Embryonic facial prominence (tissue), 1 donor: ENCODE measurements around the gene LRRC8E.
"Not testable (repeated sequence)": the region's sequence is repeated elsewhere in the genome, so short reads cannot be mapped to it uniquely, and the experiment has no call there.

Source experiments
- DNase-seq: peaks from one replicate; pipeline ENCODE4 v3.0.0-alpha.2; 2016; ENCODE audit errors: extremely low spot score

Gene LRRC8E

GRCh38 chr19:7887408-7888144 lies 734 bp upstream of the LRRC8E start:
- no peak for DNase-seq

DNA sequence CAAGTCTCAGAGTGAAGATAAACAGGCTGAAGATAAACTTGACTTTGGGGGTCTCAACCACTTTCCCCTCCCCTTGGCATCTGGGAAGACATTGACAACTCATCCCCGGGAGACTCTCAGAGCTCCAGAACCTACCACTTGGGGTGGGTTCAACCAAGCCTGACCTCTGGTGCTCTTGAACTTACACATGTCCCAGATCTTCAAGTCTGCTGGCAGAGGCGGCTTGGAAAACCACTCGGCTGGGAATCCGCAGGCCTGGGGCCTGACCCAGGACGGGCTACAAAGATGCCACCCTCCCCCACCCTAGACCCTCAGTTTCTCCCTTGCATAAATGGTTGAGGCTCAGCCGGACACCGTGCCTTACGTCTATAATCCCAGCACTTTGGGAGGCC lies 512 bp downstream of the LRRC8E start:
- DNase-seq = no peak

DNA sequence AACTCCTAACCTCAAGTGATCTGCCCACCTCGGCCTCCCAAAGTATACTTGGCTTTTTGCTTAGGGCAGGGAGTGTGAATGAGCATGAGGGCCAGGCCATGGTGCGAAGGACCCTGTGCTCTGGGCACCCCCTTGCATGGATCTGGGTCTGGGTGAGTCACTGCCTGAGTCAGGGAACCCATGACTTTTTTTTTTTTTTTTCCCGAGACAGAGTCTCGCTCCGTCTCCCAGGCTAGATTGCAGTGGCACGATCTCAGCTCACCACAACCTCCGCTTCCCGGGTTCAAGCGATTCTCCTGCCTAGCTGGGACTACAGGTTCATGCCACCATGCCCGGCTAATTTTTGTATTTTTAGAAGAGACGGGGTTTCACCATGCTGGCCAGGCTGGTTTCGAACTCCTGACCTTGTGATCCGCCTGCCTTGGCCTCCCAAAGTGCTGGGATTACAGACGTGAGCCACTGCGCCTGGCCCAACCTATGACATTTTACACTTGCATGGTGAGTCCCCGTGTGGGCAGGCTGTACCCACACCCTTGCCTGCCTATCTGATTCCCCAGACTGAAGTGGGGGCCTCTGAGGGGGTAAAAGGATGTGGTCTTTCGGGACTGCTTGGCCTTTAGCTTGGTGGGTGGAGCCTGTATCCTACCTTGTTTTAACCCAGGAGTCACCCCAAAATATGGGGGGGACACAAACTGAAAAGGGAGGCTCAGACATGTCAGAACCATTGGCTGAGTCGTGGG lies 5.2 kb downstream of the LRRC8E start:
- not testable (repeated sequence) for DNase-seq

GRCh38 chr19:7894612-7895309 lies 6.5 kb downstream of the LRRC8E start:
- no peak for DNase-seq

DNA sequence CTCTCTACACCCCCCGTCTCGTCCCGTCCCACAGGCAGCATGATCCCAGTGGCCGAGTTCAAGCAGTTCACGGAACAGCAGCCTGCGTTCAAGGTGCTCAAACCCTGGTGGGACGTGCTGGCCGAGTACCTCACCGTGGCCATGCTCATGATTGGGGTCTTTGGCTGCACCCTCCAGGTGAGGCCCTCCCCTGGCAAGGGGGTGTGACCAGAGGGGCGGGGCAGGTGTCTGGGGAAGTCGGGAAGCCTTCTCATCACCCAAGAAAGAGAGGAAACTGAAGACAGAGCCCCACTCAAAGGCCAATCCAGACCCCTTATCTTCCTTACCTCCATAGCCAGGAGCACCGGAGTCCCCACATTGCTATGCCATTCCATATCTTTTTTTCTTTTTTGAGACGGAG lies 7.3 kb downstream of the LRRC8E start:
- DNase-seq = no peak

GRCh38 chr19:7897292-7897691 lies 9.0 kb downstream of the LRRC8E start:
- DNase-seq = no peak

GRCh38 chr19:7898967-7899366 lies 10.7 kb downstream of the LRRC8E start:
- no peak for DNase-seq

- no peak for DNase-seq
These were observed 11.6 kb downstream of the LRRC8E start for GRCh38 chr19:7899751-7900378.

- DNase-seq = no peak
These were observed 12.1 kb downstream of the LRRC8E start for GRCh38 chr19:7900401-7900870.

DNA sequence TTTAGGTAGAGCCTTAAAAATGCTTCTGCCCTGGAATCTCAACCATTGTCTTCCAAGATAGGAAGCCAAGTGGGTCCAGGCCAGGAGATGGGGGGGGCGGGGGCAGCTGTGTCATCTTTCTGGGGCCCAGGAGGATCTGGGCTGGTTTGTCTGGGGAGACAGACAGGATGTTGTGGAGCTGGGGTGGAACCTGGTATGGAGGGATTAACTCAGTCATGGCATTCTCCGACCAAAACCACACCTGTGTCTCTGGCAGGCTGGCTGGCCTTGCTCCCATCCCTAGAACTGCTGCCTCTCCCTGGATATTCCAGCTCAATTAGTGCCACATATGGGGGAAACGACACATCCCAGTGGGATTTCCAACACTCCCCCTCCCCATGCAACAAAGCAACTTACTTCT lies 12.6 kb downstream of the LRRC8E start:
- DNase-seq = no peak

DNA sequence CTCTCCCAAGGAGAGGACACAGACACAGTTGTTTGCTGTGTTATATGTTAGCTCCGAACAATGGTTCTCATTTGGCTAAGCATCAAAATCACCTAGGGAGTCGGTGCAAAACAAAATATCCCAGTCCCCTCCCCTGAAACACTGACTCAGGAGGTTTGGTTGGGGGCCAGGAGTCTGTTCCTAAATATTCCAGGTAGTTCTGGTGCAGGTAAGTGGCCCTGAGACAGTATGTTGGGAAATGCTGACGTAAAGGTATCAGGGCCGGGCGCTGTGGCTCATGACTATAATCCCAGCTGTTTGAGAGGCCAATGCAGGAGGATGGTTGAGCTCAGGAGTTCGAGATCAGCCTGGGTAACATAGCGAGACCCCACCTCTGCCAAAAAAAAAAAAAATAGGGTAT lies 13.0 kb downstream of the LRRC8E start:
- DNase-seq = no peak

DNA sequence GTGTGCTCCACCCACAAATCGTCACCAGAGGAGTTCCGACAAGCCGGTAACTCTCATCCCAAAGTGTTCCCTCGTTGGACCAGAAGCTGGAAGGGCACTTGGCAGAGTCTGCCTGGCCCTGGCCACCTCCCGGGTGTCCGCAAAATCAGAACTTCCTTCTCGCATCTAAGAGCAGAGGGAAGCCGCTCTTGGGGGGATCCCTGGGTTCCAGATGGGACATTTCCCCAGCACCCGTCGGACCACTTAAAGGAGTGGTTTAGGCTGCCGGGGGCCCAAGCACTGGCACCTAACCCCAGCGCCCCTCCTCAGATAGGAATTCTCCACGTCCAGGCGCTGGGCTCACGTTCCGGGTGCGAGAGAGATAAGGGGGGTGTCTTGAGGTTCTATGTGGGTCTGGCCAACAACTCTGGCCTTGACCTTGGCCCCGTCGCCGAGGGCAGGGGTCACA lies 14.5 kb downstream of the LRRC8E start:
- DNase-seq = no peak

GRCh38 chr19:7903244-7904073 lies 15.1 kb downstream of the LRRC8E start, which contains the start of gene MAP2K7:
TSS of gene MAP2K7 (plus strand) at chr19:7903877. CDS start at chr19:7903945, 68 bp downstream.
- DNase-seq = peak; percentile 100

GRCh38 chr19:7904074-7905020 lies 16.0 kb downstream of the LRRC8E start:
- no peak for DNase-seq

GRCh38 chr19:7905268-7905667 lies 17.0 kb downstream of the LRRC8E start:
- no peak for DNase-seq

- DNase-seq = no peak
These were observed 17.5 kb downstream of the LRRC8E start for GRCh38 chr19:7905859-7906258.

DNA sequence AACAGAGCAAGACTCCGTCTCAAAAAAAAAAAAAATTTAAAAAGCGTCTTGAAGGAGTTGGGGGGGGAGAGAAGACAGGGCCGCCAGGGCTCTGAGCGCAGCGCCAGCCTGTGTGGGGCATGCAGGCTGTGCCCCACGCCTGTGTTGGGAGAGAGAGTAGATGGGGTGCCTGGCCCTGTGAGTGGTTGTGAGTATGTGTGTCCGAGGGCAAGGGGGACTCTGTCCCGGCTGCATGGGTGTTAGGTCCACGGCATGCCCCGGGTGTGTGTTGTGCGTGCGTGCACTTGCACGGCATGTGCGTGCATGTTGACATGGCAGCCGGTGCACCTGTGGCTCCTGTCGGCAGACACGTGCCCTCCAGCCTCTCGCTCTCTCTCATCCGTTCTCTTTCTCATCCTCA lies 18.8 kb downstream of the LRRC8E start:
- DNase-seq = no peak

- no peak for DNase-seq
These were observed 19.2 kb downstream of the LRRC8E start for GRCh38 chr19:7907544-7907943.

DNA sequence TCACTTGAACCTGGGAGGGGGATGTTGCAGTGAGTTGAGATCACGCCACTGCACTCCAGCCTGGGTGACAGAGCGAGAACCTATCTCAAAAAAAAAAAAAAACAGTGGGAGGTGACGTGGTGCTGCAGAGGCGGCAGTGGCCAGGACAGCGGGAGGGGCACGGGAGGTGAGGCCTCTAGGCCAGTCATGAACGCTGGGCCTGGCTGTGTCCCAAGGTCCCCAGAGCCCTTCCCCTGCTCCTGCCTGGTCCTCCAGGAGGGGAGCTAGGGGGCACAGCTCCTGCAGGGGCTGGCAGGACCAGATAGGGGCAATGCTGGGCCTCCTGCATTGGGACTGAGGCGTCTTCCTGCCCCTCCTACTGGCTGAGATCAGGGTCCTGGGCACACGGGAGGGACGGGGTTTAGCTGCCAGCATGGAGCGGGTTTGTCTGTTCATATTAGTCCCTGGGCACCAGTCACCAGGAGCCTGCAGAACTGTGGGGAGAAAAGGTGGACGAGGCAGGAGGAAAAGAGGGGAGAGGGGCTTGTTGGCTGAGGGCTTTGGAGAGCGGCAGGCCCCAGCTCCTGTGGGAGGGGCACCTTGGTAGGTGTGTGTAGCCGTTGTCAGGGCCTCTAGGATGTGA lies 19.9 kb downstream of the LRRC8E start:
- no peak for DNase-seq
